ENCODE measurements around the gene ATP1B2.
"Not testable (repeated sequence)": the region's sequence is repeated elsewhere in the genome, so short reads cannot be mapped to it uniquely, and the experiment has no call there.

Gene ATP1B2

DNA sequence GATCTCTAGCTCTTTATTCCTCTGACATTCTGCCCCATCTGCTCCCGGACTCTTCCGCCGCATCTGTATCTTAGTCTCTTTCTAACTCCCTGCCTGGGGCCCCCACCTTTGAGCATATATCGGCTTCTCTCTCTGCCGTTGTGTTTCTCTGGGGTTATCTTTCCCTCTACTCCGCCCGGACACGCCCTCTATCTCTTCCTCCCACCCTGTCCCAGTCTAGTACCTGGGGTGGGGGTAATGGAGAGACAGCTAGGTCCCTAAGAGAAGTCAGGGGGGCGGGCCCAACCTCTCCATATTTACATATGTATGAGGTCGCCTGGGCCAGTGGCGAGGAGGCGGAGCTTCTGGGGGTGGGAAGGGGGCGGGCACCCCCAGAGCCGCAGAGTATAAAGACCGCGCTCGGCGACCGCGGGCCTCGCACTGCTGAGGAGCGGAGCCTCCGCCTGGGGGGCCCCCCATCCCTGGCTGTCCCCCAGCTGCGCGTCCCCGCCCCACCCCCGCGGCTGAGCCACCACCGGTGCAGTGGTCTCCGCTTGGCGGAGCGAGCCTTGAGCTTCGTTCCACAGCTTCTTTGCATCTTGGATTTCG, at the start of gene ATP1B2:
TSS of gene ATP1B2 (plus strand) at position 418 of the 588 bp plus-strand sequence. CDS start 593 bp downstream, outside the sequence.
- peak; percentile 87 for DNase-seq (ENCODE audit: low spot score)

DNA sequence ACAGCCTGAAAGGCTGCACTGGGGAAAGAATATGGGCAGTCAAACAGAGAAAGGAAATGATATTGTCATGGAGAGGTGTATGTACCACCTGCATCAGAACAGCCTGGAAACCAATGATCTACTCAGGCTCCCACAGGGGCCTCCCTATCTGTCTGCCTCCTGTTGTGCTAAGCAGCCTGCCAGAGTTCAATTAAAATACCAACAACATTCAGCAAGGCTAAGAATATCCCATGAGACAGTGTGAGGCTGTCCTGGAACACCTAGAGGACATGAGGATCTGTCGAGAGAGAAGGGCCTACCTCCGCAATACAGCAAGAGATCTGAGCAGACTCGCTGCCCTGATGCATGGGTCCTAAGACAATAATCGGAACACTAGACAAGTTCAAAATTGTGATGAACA, 44.4 kb upstream of the ATP1B2 start:
- DNase-seq (ENCODE audit: low spot score): no peak

DNA sequence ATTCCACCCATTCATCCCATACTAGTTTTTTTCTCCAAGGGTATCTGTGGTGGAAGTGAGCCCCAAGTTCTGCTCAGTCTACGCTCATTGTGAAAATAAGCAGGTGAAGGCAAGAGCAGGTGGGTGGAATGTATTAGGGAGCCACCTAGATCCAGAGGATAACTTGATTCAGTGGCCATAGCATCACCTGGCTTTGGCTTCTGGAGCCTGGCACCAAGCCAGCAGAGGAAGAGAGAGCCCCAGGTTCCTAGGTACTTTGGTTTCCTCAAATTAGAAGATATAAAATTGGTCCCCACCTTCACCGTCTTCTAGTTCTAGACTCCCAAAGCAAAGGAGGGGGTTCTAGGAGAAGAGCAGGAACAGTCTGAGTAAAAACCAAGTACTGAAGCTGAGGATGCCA, 40.1 kb upstream of the ATP1B2 start:
- DNase-seq (ENCODE audit: low spot score): no peak

DNA sequence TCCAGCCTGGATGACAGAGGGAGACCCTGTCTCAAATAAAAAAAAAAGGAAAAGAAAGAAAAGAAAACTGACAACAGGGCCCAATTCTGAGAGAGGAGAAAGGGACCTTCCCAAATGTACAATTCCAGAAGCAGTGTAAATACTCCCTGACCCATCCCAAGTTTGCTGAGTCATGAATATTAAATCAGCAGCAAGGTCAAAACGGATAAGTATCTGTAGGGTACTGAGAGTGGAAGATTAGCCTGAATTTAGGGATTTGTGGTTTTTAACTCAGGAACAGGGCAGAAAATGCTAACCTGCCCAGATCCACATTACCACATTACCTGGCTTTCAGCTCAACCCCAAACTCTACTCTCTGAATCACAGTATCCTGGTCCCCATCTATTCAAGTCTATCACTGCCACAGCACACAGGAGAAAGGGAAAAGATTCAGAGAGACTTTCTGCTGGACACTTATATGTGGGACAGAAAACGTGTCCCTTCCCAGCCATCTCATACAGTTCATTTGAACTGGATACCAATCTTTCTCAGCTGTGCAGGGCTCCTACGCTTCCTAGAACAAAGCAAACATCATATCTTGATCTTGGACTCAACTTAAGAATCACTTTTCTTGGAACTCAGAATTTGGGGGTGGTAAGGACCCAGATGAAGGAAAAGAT, 39.0 kb upstream of the ATP1B2 start:
- DNase-seq (ENCODE audit: low spot score): no peak

DNA sequence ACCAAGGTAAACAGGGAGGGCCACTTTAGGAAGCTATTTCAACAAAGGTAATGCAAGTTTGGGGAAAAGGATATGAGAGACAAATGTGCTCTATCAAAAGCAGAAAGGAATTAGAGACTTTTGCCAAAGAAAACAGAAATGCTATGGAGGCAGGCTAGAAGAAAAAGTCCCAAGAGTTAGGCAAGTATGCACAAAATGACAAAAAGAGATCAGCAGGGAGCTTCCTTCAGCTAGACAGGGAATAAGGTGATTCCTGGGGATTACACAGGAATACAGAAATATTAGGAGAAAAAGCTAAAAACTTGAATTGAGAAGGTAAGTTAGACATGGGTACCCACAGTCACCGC, 38.5 kb upstream of the ATP1B2 start:
- DNase-seq (ENCODE audit: low spot score): no peak

DNA sequence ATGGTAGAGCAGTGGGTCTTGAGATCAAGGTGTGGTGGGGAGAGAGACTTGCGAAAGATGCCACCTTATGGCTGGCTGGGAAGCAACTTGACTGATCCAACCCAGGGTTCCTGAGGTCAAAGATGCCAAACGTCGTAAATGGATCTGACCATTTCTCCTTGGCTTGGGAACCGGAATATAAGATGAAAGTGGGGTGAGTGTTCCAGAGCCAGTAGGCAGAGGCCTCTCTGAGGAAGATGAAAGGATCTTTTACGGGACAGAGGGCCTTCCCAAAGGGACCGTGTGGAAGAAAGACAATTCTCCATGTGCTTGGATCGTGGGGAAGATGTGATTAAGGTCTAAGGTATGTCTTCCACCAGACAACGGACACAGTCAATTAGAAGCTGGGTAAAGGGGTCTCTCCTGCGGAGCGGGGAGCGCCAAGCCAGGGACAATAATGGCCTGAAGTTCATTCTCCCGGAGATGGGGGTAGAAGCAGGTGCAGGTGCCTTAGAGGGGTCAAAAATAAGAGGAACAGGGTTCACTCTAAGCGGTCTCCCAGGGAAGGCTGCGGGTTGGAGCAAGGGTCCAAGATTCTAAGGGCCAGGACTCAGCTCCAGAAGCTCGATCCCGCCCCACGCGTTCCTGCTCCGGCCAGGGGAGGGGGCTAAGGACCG, 36.8 kb upstream of the ATP1B2 start:
- no peak for DNase-seq (ENCODE audit: low spot score)

DNA sequence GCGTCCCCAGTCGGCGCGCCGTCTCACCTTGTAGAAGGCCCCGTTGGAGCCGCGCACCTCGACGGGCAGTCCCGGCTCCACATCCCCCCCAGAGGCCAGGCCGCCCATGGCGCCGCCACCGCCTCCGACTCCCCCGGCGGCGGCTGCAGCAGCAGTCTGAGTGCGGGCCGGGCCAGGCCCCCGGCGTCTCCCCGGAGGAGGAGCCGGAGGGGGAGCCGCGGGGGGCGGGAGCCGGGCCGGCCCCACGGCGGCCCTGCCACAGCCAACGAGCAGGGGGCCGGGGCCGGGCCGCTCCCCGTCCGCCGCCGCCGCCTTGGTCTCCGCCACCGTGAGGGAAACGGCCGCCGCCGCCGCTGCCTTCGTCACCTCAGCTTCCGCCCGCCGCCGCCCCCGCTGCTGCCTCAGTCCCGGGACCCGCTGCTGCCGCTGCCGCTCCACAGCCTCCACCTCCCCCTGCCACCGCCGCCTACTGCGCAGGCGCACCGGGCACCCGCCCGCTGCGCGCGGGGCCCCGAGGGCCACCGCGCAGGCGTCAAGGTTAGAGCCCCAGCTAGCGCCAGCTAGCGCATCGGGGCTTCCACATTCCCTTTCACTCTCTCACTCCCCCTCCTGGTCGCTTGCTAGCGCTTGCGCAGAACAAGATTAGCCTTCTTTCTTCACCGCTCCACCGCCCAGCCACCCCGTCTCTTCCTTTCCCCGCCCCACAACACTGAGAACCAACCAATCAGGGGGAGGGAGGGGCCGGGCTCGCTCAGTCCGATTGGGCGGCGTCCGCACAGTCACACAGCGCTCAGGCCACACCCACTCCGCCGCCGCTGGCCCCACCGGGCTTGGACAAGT, 36.1 kb upstream of the ATP1B2 start, which contains the start of gene FXR2:
TSS of gene FXR2 (minus strand) at position 473 of the 840 bp plus-strand sequence. CDS start at position 108, 365 bp downstream.
- peak; percentile 94 for DNase-seq (ENCODE audit: low spot score)

DNA sequence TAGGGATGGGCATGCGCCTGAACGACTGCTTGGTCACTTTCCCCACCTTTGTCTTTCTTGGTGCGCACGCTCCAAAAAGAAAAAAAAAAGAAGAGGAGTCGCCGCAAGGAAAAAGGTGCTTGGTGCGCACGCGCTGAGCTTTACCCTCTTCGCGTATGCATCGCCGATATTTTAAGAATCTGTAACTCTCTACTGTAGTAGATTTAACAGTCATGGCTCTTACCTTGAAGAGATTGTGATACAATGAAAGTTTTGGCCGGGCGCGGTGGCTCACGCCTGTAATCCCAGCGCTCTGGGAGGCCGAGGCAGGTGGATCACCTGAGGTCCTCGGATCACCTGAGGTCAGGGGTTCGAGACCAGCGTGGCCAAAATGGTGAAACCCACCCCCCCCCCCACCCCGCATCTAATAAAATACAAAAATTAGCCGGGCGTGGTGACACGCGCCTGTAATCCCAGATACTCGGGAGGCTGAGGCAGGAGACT, 35.4 kb upstream of the ATP1B2 start:
- DNase-seq (ENCODE audit: low spot score): no peak

- no peak for DNase-seq (ENCODE audit: low spot score)
These were observed 32.1 kb upstream of the ATP1B2 start for GRCh38 chr17:7618608-7619007.

DNA sequence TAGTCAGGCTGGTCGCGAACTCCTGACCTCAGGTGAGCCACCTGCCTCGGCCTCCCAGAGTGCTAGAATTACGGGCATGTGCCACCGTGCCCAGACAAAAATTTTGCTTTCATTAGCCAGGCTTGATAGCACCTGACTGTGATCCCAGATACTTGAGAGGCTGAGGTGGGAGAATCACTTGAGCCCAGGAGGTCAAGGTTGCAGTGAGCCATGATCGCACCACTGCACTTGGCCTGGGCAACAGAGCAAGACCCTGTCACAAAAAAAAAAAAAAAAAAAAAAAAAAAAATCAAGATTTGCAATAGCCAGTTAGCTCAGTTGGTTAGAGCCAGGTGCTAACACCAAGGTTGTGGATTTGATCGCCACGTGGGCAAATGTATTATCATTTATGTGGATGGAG, 29.9 kb upstream of the ATP1B2 start:
- DNase-seq (ENCODE audit: low spot score): no peak

GRCh38 chr17:7623661-7624060, 27.1 kb upstream of the ATP1B2 start:
- no peak for DNase-seq (ENCODE audit: low spot score)

- not testable (repeated sequence) for DNase-seq (ENCODE audit: low spot score)
These were observed 25.0 kb upstream of the ATP1B2 start for GRCh38 chr17:7625749-7626148.

DNA sequence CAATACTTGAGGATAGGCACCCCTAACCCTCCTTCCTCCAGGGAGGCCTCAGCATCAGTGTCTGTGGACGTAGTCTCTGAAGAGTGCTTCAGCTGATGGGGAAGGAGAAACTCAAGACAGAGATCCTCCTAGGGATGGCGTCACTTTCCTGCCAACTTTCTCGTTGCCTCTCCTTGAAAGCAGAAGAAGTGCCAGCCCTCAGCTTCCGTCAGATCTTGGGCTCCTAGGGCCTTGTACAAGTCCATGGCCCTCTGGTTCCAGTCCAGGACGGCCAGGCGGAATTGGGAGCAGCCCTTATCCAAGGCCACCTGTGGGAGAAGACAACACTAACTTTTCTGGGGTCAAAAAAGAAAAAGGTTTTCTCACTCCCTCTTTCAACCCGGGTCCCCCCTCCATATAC, 24.4 kb upstream of the ATP1B2 start:
- DNase-seq (ENCODE audit: low spot score): no peak

GRCh38 chr17:7626956-7627249, 23.8 kb upstream of the ATP1B2 start:
- DNase-seq (ENCODE audit: low spot score): no peak

GRCh38 chr17:7627250-7628121, 23.2 kb upstream of the ATP1B2 start, which contains the start of gene SAT2:
Gene SAT2 (minus strand): TSS chr17:7627821. CDS start chr17:7627635, 186 bp downstream.
- peak; percentile 86 for DNase-seq (ENCODE audit: low spot score)

- no peak for DNase-seq (ENCODE audit: low spot score)
These were observed 20.7 kb upstream of the ATP1B2 start, which contains the start of gene SHBG for GRCh38 chr17:7629939-7630571. Gene SHBG (plus strand): TSS chr17:7630135. CDS start chr17:7630173, 38 bp downstream.

- DNase-seq (ENCODE audit: low spot score): no peak
These were observed 19.0 kb upstream of the ATP1B2 start for GRCh38 chr17:7631398-7632380.

GRCh38 chr17:7632492-7632894, 18.2 kb upstream of the ATP1B2 start:
- DNase-seq (ENCODE audit: low spot score): peak; percentile 50

GRCh38 chr17:7633093-7633492, 17.6 kb upstream of the ATP1B2 start:
- DNase-seq (ENCODE audit: low spot score): no peak

- DNase-seq (ENCODE audit: low spot score): peak; percentile 64
These were observed 16.3 kb upstream of the ATP1B2 start for GRCh38 chr17:7634384-7634783.
